MM.1S (cell line): ENCODE data around the gene AP2A1.

Source experiments
- DNase-seq: peaks from one replicate; pipeline ENCODE4 v3.0.0-alpha.2; 2015
- H2AFZ ChIP-seq: fragments of 300-600 bp; sonication (generic); 2 replicates; pipeline ENCODE4 v1.6.0; 2016; ENCODE audit warnings: antibody characterized with exemption, low read length
- H3F3A ChIP-seq: fragments of 300-600 bp; sonication (generic); 2 replicates; pipeline ENCODE4 v1.6.1; 2016; ENCODE audit warnings: mild to moderate bottlenecking, antibody characterized with exemption, low read length, moderate library complexity, mixed read lengths; ENCODE audit not compliant: insufficient read depth
- H3K27ac ChIP-seq: fragments of 300-600 bp; sonication (generic); 2 replicates; pipeline ENCODE4 v1.5.1; 2016; ENCODE audit warnings: mild to moderate bottlenecking, low read length
- H3K27me3 ChIP-seq: fragments of 300-600 bp; sonication (generic); replicated peaks from 2 replicates; pipeline ENCODE4 v1.6.0; 2016; ENCODE audit warnings: low read length; ENCODE audit not compliant: insufficient read depth
- H3K36me3 ChIP-seq: fragments of 300-600 bp; sonication (generic); replicated peaks from 2 replicates; pipeline ENCODE4 v1.6.1; 2016; ENCODE audit warnings: mild to moderate bottlenecking, low read length, mixed read lengths; ENCODE audit not compliant: insufficient read depth
- H3K4me1 ChIP-seq: fragments of 300-600 bp; sonication (generic); 2 replicates; pipeline ENCODE4 v1.6.1; 2016; ENCODE audit warnings: low read length, mixed read lengths
- H3K4me2 ChIP-seq: fragments of 300-600 bp; sonication (generic); 2 replicates; pipeline ENCODE4 v1.6.0; 2016; ENCODE audit warnings: low read depth, low read length
- H3K4me3 ChIP-seq: fragments of 300-600 bp; sonication (generic); 2 replicates; pipeline ENCODE4 v1.5.1; 2016; ENCODE audit warnings: low read length, mixed read lengths
- H3K79me2 ChIP-seq: fragments of 300-600 bp; sonication (generic); 2 replicates; pipeline ENCODE4 v1.6.1; 2016; ENCODE audit warnings: mixed run types, low read length, mixed read lengths
- H3K9ac ChIP-seq: fragments of 300-600 bp; sonication (generic); 2 replicates; pipeline ENCODE4 v1.6.1; 2016; ENCODE audit warnings: low read length, mixed read lengths
- H3K9me2 ChIP-seq: fragments of 300-600 bp; sonication (generic); replicated peaks from 2 replicates; pipeline ENCODE4 v1.6.1; 2016; ENCODE audit warnings: mild to moderate bottlenecking, low read length, mixed read lengths; ENCODE audit not compliant: insufficient read depth
- H3K9me3 ChIP-seq: fragments of 300-600 bp; sonication (generic); replicated peaks from 2 replicates; pipeline ENCODE4 v1.6.1; 2016; ENCODE audit warnings: mild to moderate bottlenecking, low read length, mixed read lengths; ENCODE audit not compliant: insufficient read depth
- H4K20me1 ChIP-seq: fragments of 300-600 bp; sonication (generic); 2 replicates; pipeline ENCODE4 v1.6.1; 2016; ENCODE audit warnings: mild to moderate bottlenecking, low read length, moderate library complexity, mixed read lengths; ENCODE audit not compliant: insufficient read depth
- CTCF ChIP-seq: fragments of 300-600 bp; sonication (generic); IDR thresholded peaks from 2 replicates; pipeline ENCODE4 v1.5.1; 2016; ENCODE audit warnings: antibody characterized with exemption, low read length, mixed read lengths
- EZH2 ChIP-seq: fragments of 300-600 bp; sonication (generic); optimal IDR thresholded peaks from 2 replicates; pipeline ENCODE3; 2017; ENCODE audit warnings: low read depth, mild to moderate bottlenecking, antibody characterized with exemption, low read length, mixed read lengths
- EZH2phosphoT487 ChIP-seq: fragments of 300-600 bp; sonication (generic); IDR thresholded peaks from 2 replicates; pipeline ENCODE4 v1.6.1; 2018; ENCODE audit warnings: antibody characterized with exemption, low read length

The AP2A1 gene

GRCh38 chr19:49839713-49840112, 72.9 kb downstream of the AP2A1 start:
- Histone ChIP-seq H3K79me2 (no peaks in the 10 kb centered on the region), H2AFZ (no peak overlapping the region), H3K27ac (no peak overlapping the region), H3K9ac (no peak overlapping the region), H3K36me3 (no peaks in the 10 kb centered on the region), H3K4me1 (no peaks in the 10 kb centered on the region), H3K9me2 (no peaks in the 10 kb centered on the region), H3K27me3 (no peaks in the 10 kb centered on the region), H3F3A (no peaks in the 10 kb centered on the region; the same call in 1 of the 2 replicates), H3K4me2 (no peak overlapping the region), H3K4me3 (no peak overlapping the region), H3K9me3 (no peaks in the 10 kb centered on the region), H4K20me1 (no peaks in the 10 kb centered on the region)
- TF ChIP-seq EZH2 (no peak), CTCF (no peak), EZH2phosphoT487 (no peak)
- DNase-seq: no peak

GRCh38 chr19:49840321-49840720, 73.5 kb downstream of the AP2A1 start:
- no peaks in the 10 kb centered on the region for H4K20me1 ChIP-seq
- no peak overlapping the region for H3K27ac ChIP-seq
- H3K36me3 ChIP-seq: no peaks in the 10 kb centered on the region
- H3K79me2 ChIP-seq: no peaks in the 10 kb centered on the region
- H3K4me2 ChIP-seq: no peak overlapping the region
- H3F3A ChIP-seq: no peaks in the 10 kb centered on the region; the same call in 1 of the 2 replicates
- H3K9me2 ChIP-seq: no peaks in the 10 kb centered on the region
- H3K4me3 ChIP-seq: no peak overlapping the region
- TF ChIP-seq EZH2: no peak
- TF ChIP-seq EZH2phosphoT487: no peak
- TF ChIP-seq CTCF: no peak
- no peaks in the 10 kb centered on the region for H3K9me3 ChIP-seq
- no peak overlapping the region for H2AFZ ChIP-seq
- H3K9ac ChIP-seq: no peak overlapping the region
- H3K27me3 ChIP-seq: no peaks in the 10 kb centered on the region
- H3K4me1 ChIP-seq: no peaks in the 10 kb centered on the region
- DNase-seq: no peak

- TF ChIP-seq EZH2phosphoT487 (no peak), CTCF (no peak), EZH2 (no peak)
- H3K36me3 ChIP-seq: no peaks in the 10 kb centered on the region
- no peaks in the 10 kb centered on the region for H3K4me1 ChIP-seq
- H3K4me2 ChIP-seq: no peak overlapping the region
- H3K79me2 ChIP-seq: no peaks in the 10 kb centered on the region
- H3K4me3 ChIP-seq: no peak overlapping the region
- H2AFZ ChIP-seq: no peak overlapping the region
- no peaks in the 10 kb centered on the region for H3K9me3 ChIP-seq
- H3F3A ChIP-seq: no peaks in the 10 kb centered on the region; the same call in 1 of the 2 replicates
- no peak overlapping the region for H3K9ac ChIP-seq
- no peak overlapping the region for H3K27ac ChIP-seq
- H3K9me2 ChIP-seq: no peaks in the 10 kb centered on the region
- no peak for DNase-seq
- no peaks in the 10 kb centered on the region for H4K20me1 ChIP-seq
- no peaks in the 10 kb centered on the region for H3K27me3 ChIP-seq
These were observed 74.0 kb downstream of the AP2A1 start for GRCh38 chr19:49840736-49841249.
